ENCODE data around the gene RAP1GAP.
A peak's percentile ranks its signal among the peaks of the same experiment; 100 is the strongest.
"Not testable (repeated sequence)": the region's sequence is repeated elsewhere in the genome, so short reads cannot be mapped to it uniquely, and the experiment has no call there.

The RAP1GAP gene

DNA sequence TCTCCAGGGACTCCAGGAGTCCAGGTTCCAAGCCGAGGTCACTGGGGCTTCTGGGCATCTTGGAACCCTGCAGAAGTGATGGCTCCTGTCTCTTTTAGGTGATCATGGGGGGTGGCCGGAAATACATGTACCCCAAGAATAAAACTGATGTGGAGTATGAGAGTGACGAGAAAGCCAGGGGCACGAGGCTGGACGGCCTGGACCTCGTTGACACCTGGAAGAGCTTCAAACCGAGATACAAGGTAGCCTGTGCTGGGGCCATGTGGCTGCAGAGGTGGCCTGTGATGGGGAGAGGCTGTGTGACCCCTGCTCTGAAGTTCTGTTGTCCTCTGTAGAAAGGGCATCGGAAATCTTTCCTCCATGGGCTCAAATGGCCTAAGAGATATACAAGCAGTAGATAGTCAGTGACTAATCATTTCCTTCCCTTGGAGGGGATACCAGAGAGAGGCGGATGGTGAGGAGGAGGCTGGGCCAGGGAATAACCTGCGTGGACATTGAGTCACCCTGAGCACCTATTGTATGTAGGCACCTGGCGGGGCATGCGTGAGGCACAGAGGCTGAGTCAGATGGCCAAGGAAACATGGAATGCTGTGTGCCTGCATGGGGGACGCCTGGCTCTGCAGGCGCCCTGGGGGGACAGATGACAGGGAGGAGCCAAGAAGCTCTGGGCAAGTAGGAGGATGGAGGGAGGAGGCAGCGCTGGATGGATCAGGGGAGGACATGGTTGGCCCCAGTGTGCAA, 101.0 kb downstream of the RAP1GAP start:
- peak; percentile 62 for DNase-seq

DNA sequence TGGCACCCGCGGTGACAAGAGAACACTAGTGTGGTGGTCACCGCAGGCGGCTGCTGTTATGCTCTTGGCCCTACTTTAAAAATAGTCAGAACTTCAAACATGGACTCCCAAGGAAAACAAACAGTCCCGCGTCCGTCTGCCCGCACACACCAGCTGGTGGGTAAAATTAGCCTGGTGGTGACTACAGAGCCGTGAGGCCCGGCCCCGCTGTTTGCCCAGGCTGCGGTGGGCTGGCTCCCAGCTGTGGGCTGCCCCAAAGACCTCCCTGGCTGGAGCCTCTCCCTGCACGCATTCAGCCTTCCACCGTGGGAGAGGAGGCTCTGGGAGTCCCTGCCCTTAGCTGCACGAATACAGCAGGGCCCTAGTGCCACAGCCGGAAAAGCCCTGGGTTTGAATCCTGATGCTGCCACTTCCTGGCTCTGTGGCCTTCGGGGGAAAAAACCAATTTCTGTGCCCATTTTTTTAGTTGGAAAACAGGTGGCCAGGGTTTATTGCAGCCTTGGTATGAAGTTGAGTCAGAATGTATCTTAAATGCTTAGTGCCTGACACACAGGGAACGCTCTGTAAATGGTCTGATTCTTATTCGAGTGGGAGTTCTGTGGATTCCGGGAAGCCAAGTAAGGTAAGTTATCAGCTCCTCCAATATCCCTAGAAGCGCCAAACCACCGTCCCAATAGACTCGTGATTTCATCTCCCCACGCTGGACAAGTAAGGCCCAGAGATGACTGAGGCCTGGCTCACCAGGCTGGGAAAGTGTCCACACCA, 101.7 kb downstream of the RAP1GAP start:
- DNase-seq = no peak

DNA sequence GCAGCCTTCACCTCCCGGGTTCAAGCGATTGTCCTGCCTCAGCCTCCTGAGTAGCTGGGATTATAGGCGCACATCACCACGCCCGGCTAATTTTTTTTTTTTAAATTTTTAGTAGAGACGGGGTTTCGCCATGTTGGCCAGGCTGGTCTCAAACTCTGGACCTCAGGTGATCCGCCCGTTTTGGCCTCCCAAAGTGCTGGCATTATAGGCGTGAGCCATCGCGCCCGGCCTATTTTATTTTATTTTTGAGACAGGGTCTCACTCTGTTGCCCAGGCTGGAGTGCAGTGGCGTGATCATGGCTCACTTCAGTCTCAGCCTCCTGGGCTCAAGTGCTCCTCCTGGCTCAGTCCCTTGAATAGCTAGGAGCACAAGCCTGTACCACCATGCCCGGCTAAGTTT, 102.8 kb downstream of the RAP1GAP start:
- not testable (repeated sequence) for DNase-seq

DNA sequence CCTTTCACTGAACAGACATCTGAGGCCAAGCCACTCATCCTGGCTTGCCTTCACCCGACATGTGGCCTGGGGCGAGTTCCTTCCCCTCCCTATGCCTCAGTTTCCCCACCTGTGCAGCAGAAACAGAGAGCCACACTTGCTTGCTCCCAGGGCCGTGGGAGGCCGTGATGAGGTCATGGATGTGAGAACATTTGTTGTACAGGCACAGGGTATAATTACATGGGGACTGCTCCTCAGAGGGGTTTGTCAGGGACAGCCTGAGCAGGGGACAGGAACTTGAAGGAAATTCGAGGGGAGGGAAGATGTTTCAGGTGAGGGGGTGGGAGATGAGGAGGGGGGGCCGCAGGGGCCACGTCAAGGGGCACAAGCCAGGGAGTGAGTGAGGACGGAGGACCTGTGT, 103.9 kb downstream of the RAP1GAP start:
- DNase-seq = no peak

DNA sequence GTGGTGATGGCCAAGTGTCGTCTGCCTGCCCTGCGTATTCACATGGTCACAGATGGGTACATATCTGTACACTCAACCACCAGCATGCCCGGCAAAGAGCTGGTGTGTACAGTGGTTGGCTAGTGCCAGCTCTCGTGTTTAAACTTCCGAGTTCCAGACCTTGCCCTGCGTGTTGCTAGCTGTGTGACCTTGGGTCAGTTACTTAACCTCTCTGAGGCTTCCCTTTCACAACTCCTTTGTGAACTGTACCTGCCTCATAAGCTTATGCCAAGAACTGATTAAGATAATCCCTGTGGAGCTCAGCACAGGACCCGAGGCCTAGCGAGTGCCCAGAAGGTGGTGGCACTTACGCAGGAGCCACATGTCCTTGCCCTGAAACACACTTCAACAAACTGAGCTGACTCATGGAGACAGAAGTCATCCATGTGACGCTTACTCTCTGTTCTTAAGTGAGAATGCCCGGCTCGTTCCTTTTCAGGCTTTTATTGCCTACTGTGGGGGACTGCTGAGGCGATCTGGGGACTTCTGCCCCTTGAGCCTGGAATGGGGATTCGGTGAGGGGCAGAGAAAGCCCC, 104.5 kb downstream of the RAP1GAP start:
- DNase-seq = peak; percentile 38

DNA sequence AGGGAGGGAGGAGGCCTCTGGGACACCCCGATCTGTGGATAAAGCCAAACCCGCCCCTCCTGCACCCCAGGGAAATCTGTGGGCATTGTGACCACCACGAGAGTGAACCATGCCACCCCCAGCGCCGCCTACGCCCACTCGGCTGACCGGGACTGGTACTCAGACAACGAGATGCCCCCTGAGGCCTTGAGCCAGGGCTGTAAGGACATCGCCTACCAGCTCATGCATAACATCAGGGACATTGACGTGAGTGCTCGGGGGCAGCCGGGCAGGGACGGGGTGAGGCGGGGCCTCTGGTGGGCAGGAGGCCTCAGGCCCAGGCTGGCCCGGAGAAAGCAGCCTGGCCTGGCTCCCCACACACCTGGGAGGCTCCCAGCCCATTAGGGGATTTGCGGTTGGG, 105.2 kb downstream of the RAP1GAP start:
- no peak for DNase-seq

DNA sequence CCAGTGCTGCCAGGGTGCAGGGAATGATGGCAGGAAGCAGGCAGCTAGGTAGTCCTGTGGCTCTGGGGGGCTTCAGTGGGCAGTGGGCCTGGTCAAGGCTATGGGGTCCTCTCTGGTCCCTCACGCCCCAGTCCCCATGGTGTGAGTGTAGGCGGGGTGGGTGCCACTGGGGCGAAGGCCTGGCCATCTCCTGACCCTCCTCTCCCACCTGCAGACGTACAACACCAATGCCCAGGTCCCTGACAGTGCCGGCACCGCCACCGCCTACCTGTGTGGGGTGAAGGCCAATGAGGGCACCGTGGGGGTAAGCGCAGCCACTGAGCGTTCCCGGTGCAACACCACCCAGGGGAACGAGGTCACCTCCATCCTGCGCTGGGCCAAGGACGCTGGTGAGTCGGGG, 106.3 kb downstream of the RAP1GAP start:
- DNase-seq = no peak

DNA sequence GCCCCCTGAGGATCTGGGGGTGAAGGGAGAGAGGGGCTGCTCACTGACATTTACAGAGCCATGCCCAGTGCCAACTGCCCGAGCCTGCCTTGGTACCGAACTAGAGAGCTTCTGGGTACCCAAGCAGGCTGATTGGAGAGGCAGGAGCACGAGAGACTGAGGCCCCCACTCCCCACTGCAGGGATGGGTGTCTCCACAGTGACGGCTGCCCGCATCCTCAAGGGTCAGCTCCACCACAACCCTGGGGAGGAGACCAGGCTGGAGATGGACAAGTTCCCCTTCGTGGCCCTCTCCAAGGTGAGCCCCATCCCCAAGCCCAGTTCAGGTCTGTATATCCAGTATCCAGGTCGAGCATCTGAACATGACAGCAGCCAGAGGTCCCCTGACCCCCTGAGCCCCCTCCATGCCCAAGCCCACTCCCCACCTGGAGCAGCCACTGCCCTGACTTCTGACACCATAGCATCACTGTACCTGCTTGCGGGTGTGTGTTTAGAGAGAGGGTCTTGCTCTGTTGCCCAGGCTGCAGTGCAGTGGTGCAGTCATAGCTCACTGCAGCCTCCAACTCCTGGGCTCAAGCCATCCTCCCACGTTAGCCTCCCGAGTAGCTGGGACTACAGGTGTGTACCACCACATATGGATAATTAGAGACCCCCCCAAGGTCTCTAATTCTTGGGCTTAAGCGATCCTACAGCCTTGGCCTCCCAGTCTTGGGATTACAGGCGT, 108.1 kb downstream of the RAP1GAP start:
- no peak for DNase-seq

DNA sequence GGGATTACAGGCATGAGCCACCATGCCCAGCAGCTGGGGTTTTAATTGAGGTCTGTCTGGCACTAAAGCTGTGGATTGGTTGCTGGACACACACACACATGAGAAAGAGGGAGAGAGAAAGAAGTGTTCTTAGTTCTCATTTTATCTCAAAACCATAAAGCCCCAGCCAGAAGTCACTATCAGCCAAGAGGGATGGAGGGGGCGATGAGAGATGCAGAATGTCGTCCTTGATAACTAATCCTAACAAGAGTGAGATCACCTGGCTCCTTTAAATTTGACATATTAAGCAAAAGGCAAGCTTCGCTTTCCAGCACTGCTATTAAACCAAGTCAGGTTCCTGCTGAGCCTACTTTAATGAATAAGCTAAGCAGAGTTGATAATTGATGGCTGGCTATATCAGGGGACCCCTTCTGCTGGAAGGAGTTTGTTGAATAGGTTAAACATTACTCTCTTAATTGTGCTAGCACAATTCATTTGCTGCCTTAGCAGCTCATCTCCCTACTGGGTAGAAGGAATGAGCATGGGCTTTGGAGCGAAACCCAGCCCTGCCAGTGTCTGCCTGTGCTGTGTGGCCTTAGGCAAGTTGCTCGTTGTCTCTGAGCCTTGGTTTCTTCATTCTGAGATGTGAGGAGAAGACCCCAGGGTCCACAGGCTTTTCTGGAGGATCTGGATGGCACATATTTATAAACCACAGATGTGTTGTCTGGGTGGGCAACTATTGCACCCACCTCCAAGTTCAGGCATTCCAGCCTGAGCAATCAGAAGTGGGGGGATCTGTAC, 109.2 kb downstream of the RAP1GAP start:
- DNase-seq = no peak

DNA sequence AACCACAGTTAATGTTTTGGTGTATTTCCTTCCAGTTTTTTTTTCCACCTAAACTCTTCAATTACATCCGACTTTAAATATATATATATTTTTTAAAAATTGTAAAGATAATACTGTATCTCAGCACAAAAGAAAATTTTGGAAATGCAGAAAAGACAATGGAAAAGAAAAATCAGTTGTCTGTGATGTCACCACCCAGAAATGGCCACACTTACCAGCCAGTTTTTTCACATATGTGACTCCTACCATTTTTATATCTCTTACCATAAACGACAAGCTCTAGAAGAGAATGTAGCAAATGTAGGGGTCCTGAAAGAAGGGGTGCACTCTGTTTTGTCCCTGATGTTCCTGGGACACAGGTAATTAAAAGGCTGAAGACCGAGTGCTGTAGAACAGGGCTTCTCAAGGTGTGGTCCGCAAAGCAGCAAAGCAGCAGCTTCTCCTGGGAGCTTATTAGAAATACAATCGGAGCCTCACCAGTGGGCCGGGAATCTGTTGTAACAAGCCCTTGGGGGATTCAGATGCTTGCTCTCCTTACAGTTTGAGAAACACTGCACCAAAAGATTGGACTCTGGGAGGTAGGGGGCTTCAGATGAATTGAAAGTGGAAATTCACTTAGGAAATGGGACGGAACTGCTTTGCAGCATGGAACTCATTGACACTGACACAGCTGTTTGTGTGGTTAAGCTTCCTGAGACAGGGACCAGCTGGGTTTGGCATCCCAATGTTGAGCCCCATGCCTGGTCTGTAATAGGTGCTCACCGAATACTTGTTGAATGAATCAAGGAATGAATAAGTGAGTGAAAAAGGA, 115.8 kb downstream of the RAP1GAP start:
- DNase-seq = no peak

DNA sequence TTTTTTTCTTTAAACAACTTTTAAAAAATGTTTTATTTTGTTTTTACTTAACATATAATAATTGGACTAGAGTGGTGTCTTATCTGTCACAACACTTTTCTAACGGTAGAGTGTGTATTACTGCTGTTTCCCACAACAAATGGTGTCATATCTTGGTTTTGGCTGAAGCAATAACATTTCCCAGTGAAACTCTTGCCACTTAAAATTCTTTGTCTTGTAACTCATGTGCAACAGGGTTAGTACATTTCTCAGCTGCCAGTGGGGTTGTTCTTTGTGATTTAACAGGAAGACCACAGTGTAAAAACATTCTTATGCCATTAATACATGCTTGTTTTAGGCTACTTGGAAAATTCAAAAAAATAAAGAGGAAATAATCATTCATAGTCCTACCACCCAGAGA, 116.4 kb downstream of the RAP1GAP start:
- DNase-seq = no peak

DNA sequence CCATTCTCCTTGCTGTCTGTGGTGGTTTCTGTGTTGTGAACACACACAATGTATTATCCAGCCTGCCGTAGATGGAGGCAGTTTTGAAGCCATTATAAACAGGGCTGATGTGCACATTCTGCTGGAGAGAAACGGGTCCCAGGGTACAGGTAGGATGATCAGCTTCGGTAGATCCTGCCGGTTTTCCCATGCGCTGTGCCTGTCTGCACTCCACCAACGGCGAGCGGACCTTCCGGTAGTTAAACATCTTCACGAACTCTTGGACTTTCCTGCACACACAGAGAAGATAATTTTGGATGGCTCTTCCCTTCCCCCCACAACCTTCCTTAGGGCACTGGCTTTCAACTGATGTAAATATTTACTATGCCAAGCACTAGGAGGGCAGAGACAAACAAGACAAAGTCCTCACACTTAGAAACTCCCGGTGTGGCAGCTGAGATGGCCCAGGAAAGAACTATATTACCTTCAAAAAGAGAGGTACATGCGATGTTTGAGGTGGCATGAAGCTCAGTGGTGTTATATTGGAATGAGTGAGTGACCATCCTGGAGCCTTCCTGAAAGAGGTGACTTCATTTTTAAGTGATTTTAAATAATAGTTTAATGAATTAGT, 118.2 kb downstream of the RAP1GAP start:
- DNase-seq = peak; percentile 68

DNA sequence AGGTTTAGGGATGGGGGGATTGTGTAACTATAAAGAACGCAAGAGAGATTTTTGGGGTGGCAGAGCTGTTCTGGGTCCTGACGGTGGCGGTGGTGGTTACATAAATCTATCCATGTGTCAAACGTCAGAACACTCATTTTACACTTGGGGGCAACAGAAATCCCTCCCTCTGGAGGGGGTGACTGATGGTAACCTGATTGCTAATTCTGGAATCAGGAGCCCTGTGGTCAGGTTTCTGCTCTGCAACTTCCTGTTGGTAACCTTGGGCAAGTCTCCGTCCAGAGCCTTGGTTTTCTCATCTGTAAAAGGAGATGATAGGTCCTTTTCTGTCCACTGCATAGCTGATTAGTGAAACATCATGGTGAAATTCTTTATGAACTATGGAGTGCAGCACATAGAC, 119.1 kb downstream of the RAP1GAP start:
- DNase-seq = peak; percentile 27

DNA sequence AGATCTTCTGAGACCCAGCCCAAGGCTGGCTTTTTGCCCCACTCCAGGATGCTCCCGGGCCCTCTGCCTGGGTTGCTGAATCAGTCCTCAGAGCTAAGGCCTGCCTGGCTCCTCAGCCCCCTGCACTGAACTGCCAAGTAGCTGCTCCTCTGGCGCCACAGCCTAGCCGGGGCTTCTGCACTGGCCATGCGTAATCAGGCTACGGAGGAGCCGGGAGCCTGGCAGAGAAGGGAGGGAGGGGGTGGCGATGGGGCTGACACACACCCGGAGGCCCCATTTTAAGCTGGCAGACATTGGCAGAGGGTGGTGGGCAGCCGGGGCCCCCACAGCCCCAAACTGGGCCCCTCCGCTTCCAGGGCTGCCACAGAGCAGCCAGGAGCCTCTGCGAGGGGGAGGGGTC, 121.3 kb downstream of the RAP1GAP start:
- DNase-seq = no peak

Data from DMS53 (cell line).